NCI-H1417 treated with DMSO at 0.1 percent for 48 hours (cell line): ENCODE data around the gene ADAM29.
"Not testable (repeated sequence)": the region's sequence is repeated elsewhere in the genome, so short reads cannot be mapped to it uniquely, and the experiment has no call there.

ENCODE experiments used
- DNase-seq: peaks from one replicate; lab custom pipeline; 2025; lab: John Stamatoyannopoulos, UW

The ADAM29 gene

GRCh38 chr4:174918058-174918457, at the start of gene ADAM29:
ADAM29 (plus strand) TSS chr4:174918358; CDS start chr4:174975526, 57,168 bp downstream.
- no peak for DNase-seq

- no peak for DNase-seq
Observed at GRCh38 chr4:174869339-174869738, 48.8 kb upstream of the ADAM29 start.

- no peak for DNase-seq
Observed at GRCh38 chr4:174870311-174870710, 47.8 kb upstream of the ADAM29 start.

GRCh38 chr4:174871407-174871806, 46.8 kb upstream of the ADAM29 start:
- no peak for DNase-seq

GRCh38 chr4:174873146-174873545, 45.0 kb upstream of the ADAM29 start:
- DNase-seq: not testable (repeated sequence)

- no peak for DNase-seq
Observed at GRCh38 chr4:174873931-174874330, 44.2 kb upstream of the ADAM29 start.

GRCh38 chr4:174874898-174875297, 43.3 kb upstream of the ADAM29 start:
- DNase-seq: no peak

GRCh38 chr4:174880001-174880400, 38.2 kb upstream of the ADAM29 start:
- no peak for DNase-seq

GRCh38 chr4:174882317-174882992, 35.7 kb upstream of the ADAM29 start:
- DNase-seq: no peak

- DNase-seq: no peak
Observed at GRCh38 chr4:174907508-174907907, 10.7 kb upstream of the ADAM29 start.

GRCh38 chr4:174910271-174910670, 7.9 kb upstream of the ADAM29 start:
- DNase-seq: no peak

- DNase-seq: no peak
Observed at GRCh38 chr4:174912919-174913543, 5.1 kb upstream of the ADAM29 start.

- DNase-seq: no peak
Observed at GRCh38 chr4:174919886-174920423, 1.8 kb downstream of the ADAM29 start.

GRCh38 chr4:174926958-174927357, 8.8 kb downstream of the ADAM29 start:
- no peak for DNase-seq

GRCh38 chr4:174928174-174928573, 10.0 kb downstream of the ADAM29 start:
- no peak for DNase-seq

GRCh38 chr4:174928575-174929253, 10.6 kb downstream of the ADAM29 start:
- DNase-seq: no peak

- no peak for DNase-seq
Observed at GRCh38 chr4:174929346-174929745, 11.2 kb downstream of the ADAM29 start.

GRCh38 chr4:174930895-174931294, 12.7 kb downstream of the ADAM29 start:
- DNase-seq: no peak

- no peak for DNase-seq
Observed at GRCh38 chr4:174933083-174933482, 14.9 kb downstream of the ADAM29 start.

- no peak for DNase-seq
Observed at GRCh38 chr4:174934360-174934759, 16.2 kb downstream of the ADAM29 start.

GRCh38 chr4:174935607-174936006, 17.4 kb downstream of the ADAM29 start:
- DNase-seq: no peak

- DNase-seq: no peak
Observed at GRCh38 chr4:174940002-174940401, 21.8 kb downstream of the ADAM29 start.

GRCh38 chr4:174946246-174946645, 28.1 kb downstream of the ADAM29 start:
- DNase-seq: no peak
